GM18520 (cell line): ENCODE data around the gene IQSEC1.

Experiments used
- ATAC-seq: cut with Tn5 transposase; IDR thresholded peaks from one replicate; pipeline ENCODE4 v1.9.1; 2021; ENCODE audit not compliant: unreplicated experiment

The IQSEC1 gene

GRCh38 chr3:12852201-12852600 is 221.0 kb downstream of the IQSEC1 start:
- ATAC-seq, result no peak
